ENCODE results near the gene BPTF.
"Not testable (repeated sequence)": the region's sequence is repeated elsewhere in the genome, so short reads cannot be mapped to it uniquely, and the experiment has no call there.

DNA sequence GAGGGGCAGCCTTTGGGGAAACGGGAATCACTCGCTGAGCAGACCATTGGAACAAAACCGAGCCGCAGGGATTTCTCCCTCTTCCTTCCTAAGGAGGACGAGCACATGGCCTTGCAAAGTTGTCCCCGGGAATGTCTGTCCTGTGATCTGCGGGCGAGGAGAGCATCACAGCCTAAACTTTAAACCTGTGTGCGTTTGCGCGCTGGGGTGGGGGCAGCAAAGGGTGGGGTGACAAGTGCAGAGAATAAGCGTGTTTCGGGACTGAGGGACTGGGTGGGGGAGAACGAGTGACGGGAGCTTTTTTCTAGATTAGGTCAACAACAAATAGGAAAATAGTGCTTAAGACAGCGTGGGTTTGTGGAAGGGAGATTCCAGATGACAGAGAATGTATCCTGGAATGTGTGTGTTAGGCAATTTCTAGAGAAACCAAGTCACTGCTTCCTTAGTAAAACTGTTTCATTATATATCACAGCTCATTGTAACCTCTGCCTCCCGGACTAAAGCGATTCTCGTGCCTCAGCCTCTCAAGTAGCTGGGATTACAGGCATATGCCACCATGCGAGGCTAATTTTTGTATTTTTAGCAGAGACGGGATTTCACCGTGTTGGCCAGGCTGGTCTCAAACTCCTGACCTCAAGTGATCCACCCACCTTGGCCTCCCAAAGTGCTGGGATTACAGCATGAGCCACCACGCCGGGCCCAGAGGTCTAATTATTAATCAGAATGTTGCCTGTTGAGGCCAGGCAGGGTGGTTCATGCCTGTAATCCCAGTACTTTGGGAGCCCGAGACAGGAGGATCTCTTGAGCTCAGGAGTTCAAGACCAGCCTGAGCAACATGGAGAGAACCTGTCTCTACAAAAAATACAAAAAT is 171.2 kb downstream of the BPTF start, which contains the start of gene C17orf58:
- TF ChIP-seq, protein P1, sequence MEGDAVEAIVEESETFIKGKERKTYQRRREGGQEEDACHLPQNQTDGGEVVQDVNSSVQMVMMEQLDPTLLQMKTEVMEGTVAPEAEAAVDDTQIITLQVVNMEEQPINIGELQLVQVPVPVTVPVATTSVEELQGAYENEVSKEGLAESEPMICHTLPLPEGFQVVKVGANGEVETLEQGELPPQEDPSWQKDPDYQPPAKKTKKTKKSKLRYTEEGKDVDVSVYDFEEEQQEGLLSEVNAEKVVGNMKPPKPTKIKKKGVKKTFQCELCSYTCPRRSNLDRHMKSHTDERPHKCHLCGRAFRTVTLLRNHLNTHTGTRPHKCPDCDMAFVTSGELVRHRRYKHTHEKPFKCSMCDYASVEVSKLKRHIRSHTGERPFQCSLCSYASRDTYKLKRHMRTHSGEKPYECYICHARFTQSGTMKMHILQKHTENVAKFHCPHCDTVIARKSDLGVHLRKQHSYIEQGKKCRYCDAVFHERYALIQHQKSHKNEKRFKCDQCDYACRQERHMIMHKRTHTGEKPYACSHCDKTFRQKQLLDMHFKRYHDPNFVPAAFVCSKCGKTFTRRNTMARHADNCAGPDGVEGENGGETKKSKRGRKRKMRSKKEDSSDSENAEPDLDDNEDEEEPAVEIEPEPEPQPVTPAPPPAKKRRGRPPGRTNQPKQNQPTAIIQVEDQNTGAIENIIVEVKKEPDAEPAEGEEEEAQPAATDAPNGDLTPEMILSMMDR (conservative IDR thresholded peaks at IDR 0.05 in 1 of 2, IDR thresholded peaks at IDR 0.05 in 1 of 2; ENCODE audit: extremely low read depth in 1 of 2, insufficient read depth in 1 of 2, low read depth in 1 of 2, low read length in 2 of 2): not testable (repeated sequence)
- TF ChIP-seq EZH2 (IDR thresholded peaks at IDR 0.05; ENCODE audit: borderline replicate concordance, low read length): not testable (repeated sequence)
